ENCODE results near the gene TNRC6C. TPM values are rescaled to one million over a fixed set of nuclear protein-coding genes. Genes with fewer than 3 reads are reported as not detected.
"Not testable (repeated sequence)": the region's sequence is repeated elsewhere in the genome, so short reads cannot be mapped to it uniquely, and the experiment has no call there.

TNRC6C gene
- total and polyA plus RNA-seq, 8 donors, result 14.0 to 20.3 (median 16.6) TPM

GRCh38 chr17:77963441-77963840 lies 4.9 kb downstream of the TNRC6C start:
- Histone ChIP-seq H3K36me3 (no peaks in the 10 kb centered on the region), H3K4me3 (no peak overlapping the region), H3K27ac (no peak overlapping the region), H3K9me3 (no peaks in the 10 kb centered on the region), H3K27me3 (peaks cover 0 to 15% of the 10 kb centered on the region in 2 donors), H3K4me1 (peaks cover 4 to 39% of the 10 kb centered on the region in 2 donors)
- no peak for TF ChIP-seq CTCF (IDR thresholded peaks at IDR 0.05)
- peak in 2 of 4 donors; percentile 60 to 82 for DNase-seq
- intact Hi-C loops (cut with DNase I), result no loop called here
- peak; percentile 22 for ATAC-seq

- intact Hi-C loops (cut with DNase I), result no loop called here
- Histone ChIP-seq H3K27ac (no peak overlapping the region), H3K4me3 (no peak overlapping the region), H3K4me1 (peaks cover 0 to 28% of the 10 kb centered on the region in 2 donors), H3K9me3 (no peaks in the 10 kb centered on the region), H3K36me3 (no peaks in the 10 kb centered on the region), H3K27me3 (peaks cover 0 to 3% of the 10 kb centered on the region in 2 donors)
- TF ChIP-seq CTCF (IDR thresholded peaks at IDR 0.05), result no peak
- DNase-seq (no peak), ATAC-seq (no peak)
Observed at GRCh38 chr17:77965352-77965751, 6.8 kb downstream of the TNRC6C start.

DNA sequence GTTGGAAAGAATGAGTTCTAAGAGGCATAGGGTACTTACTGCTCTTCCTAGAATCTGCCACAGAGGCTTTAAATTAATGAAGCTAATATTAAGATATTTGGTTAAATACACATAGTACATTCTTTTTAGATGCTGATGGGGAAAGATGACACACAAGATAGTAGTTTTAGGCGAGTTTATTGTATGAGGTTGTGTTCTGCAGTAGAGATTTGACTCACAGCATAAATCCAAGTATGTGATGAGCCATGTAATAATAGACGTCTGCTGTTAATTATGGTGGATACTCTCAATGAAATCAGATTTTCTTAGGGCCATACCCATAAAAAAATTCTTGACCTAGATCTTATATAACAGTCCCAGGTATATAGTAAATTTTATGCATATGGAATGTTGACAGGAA lies 8.0 kb downstream of the TNRC6C start:
- no peak for TF ChIP-seq CTCF (IDR thresholded peaks at IDR 0.05)
- intact Hi-C loops (cut with DNase I), result no loop called here
- ATAC-seq, result no peak

GRCh38 chr17:77968788-77969187 lies 10.3 kb downstream of the TNRC6C start:
- intact Hi-C loops (cut with DNase I), result no loop called here
- H3K9me3 ChIP-seq, result no peaks in the 10 kb centered on the region
- peaks cover 0 to 6% of the 10 kb centered on the region in 2 donors for H3K4me1 ChIP-seq
- H3K36me3 ChIP-seq, result no peaks in the 10 kb centered on the region
- DNase-seq (no peak), ATAC-seq (no peak)
- no peak overlapping the region for H3K27ac ChIP-seq
- no peaks in the 10 kb centered on the region for H3K27me3 ChIP-seq
- no peak overlapping the region for H3K4me3 ChIP-seq
- TF ChIP-seq CTCF (IDR thresholded peaks at IDR 0.05), result no peak

More for the DNA sequence above, 8.0 kb downstream of the TNRC6C start:
- H3K27me3 ChIP-seq, result no peaks in the 10 kb centered on the region
- H3K27ac ChIP-seq, result no peak overlapping the region
- no peaks in the 10 kb centered on the region for H3K36me3 ChIP-seq
- peaks cover 0 to 17% of the 10 kb centered on the region in 2 donors for H3K4me1 ChIP-seq
- H3K4me3 ChIP-seq, result no peak overlapping the region
- no peaks in the 10 kb centered on the region for H3K9me3 ChIP-seq
- no peak for DNase-seq

- H3K4me1 ChIP-seq; H3K36me3 ChIP-seq; intact Hi-C loops (cut with DNase I); H3K4me3 ChIP-seq; H3K27me3 ChIP-seq; H3K9me3 ChIP-seq; H3K27ac ChIP-seq; DNase-seq; ATAC-seq: not testable (repeated sequence)
Observed at GRCh38 chr17:77972271-77972670, 13.8 kb downstream of the TNRC6C start.

DNA sequence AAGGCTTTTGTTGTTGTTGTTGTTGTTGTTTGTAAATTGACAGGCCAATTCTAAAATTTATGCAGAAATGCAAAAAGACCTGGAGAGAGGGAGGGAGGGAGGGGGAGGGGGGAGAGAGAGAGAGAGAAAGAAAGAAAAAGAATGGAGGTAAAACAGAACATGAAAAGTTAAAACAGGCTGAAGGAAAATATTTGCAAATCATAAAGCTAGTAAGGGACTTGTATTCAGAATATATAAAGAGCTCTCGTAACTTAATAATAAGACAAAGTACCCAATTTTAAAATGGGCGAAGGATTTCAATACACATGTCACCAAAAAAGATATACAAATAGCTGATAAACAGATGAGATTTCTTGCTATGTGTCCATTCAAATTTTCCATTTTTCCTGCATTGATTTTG lies 15.4 kb downstream of the TNRC6C start:
- no peak for TF ChIP-seq CTCF (IDR thresholded peaks at IDR 0.05)
- Histone ChIP-seq H3K27ac (no peak overlapping the region), H3K4me1 (no peaks in the 10 kb centered on the region), H3K9me3 (no peaks in the 10 kb centered on the region), H3K36me3 (no peaks in the 10 kb centered on the region), H3K4me3 (no peak overlapping the region), H3K27me3 (no peaks in the 10 kb centered on the region)
- intact Hi-C loops (cut with DNase I), result no loop called here
- DNase-seq, result no peak
- no peak for ATAC-seq
